SK-N-SH treated with all-trans-retinoic acid at 6 μM for 48 hours (cell line): Measurements from ENCODE around the gene SAPCD2.

ENCODE experiments used
- ATAC-seq: fragments of 200-7000 bp; cut with Tn5 transposase; 3 replicates; pipeline ENCODE4 v1.9.1; 2020; ENCODE audit warnings: mild to moderate bottlenecking, moderate library complexity
- ARNTL ChIP-seq: fragments of 450-650 bp; formaldehyde crosslinking; IDR thresholded peaks from 2 replicates; pipeline ENCODE4 v1.5.0; 2020; ENCODE audit warnings: low read depth, mild to moderate bottlenecking, moderate library complexity, borderline replicate concordance
- BACH2 ChIP-seq: fragments of 250-450 bp; sonication (Bioruptor Pico); IDR thresholded peaks from 2 replicates; pipeline ENCODE4 v1.9.0; 2021; ENCODE audit warnings: mild to moderate bottlenecking, borderline replicate concordance
- ESRRG ChIP-seq: fragments of 250-450 bp; sonication (Bioruptor Pico); IDR thresholded peaks from 2 replicates; pipeline ENCODE4 v1.6.1; 2021; ENCODE audit warnings: mild to moderate bottlenecking
- GLIS3 ChIP-seq: fragments of 250-450 bp; sonication (Bioruptor Pico); IDR thresholded peaks from 2 replicates; pipeline ENCODE4 v1.5.0; 2020; ENCODE audit warnings: mild to moderate bottlenecking, moderate library complexity
- ISL1 ChIP-seq: fragments of 250-450 bp; sonication (Bioruptor Pico); IDR thresholded peaks from 2 replicates; pipeline ENCODE4 v2.1.2; 2022; ENCODE audit warnings: mild to moderate bottlenecking, moderate library complexity
- OSR1 ChIP-seq: fragments of 250-450 bp; sonication (Bioruptor Pico); IDR thresholded peaks from 2 replicates; pipeline ENCODE4 v1.8.0; 2022; ENCODE audit warnings: moderate library complexity, mild to moderate bottlenecking, inconsistent platforms
- PPARA ChIP-seq: fragments of 250-450 bp; sonication (Bioruptor Pico); IDR thresholded peaks from 2 replicates; pipeline ENCODE4 v1.5.0; 2020; ENCODE audit warnings: mild to moderate bottlenecking, borderline replicate concordance
- RARB ChIP-seq: fragments of 250-450 bp; sonication (Bioruptor Pico); IDR thresholded peaks from 2 replicates; pipeline ENCODE4 v1.8.0; 2021; ENCODE audit warnings: mild to moderate bottlenecking, moderate library complexity
- SNAI2 ChIP-seq: fragments of 250-450 bp; sonication (Bioruptor Pico); IDR thresholded peaks from 2 replicates; pipeline ENCODE4 v1.5.0; 2020; ENCODE audit warnings: mild to moderate bottlenecking, moderate library complexity
- TCF4 ChIP-seq: fragments of 250-450 bp; sonication (Bioruptor Pico); IDR thresholded peaks from 2 replicates; pipeline ENCODE4 v1.8.0; 2021; ENCODE audit warnings: mild to moderate bottlenecking, moderate library complexity, borderline replicate concordance
- ZFP3 ChIP-seq: fragments of 250-450 bp; sonication (Bioruptor Pico); IDR thresholded peaks from 2 replicates; pipeline ENCODE4 v1.5.0; 2020; ENCODE audit warnings: mild to moderate bottlenecking, moderate library complexity
- ZFP30 ChIP-seq: fragments of 450-650 bp; formaldehyde crosslinking; IDR thresholded peaks from 2 replicates; pipeline ENCODE4 v1.5.0; 2022; ENCODE audit warnings: mild to moderate bottlenecking, moderate library complexity
- ZNF565 ChIP-seq: fragments of 450-650 bp; formaldehyde crosslinking; conservative IDR thresholded peaks from 2 replicates; pipeline ENCODE4 v1.5.0; 2020; ENCODE audit warnings: low read depth, mild to moderate bottlenecking, moderate library complexity
- ZNF70 ChIP-seq: fragments of 450-650 bp; formaldehyde crosslinking; IDR thresholded peaks from 2 replicates; pipeline ENCODE4 v1.5.0; 2020; ENCODE audit warnings: mild to moderate bottlenecking, moderate library complexity
- ZNF8 ChIP-seq: fragments of 450-650 bp; formaldehyde crosslinking; IDR thresholded peaks from 2 replicates; pipeline ENCODE4 v1.5.0; 2020; ENCODE audit warnings: mild to moderate bottlenecking, moderate library complexity
- TF ChIP-seq, protein P1 (sequence below): fragments of 250-450 bp; sonication (Bioruptor Pico); IDR thresholded peaks from 2 replicates; pipeline ENCODE4 v1.5.0; 2020; ENCODE audit warnings: mild to moderate bottlenecking, moderate library complexity
- TF ChIP-seq, protein P2 (sequence below): fragments of 250-450 bp; sonication (Bioruptor Pico); IDR thresholded peaks from 2 replicates; pipeline ENCODE4 v1.5.1; 2020; ENCODE audit warnings: low read depth, mild to moderate bottlenecking, moderate library complexity
- TF ChIP-seq, protein P3 (sequence below): fragments of 250-450 bp; sonication (Bioruptor Pico); IDR thresholded peaks from 2 replicates; pipeline ENCODE4 v1.8.0; 2020; ENCODE audit warnings: mild to moderate bottlenecking, moderate library complexity, borderline replicate concordance
- TF ChIP-seq, protein P4 (sequence below): fragments of 250-450 bp; sonication (Bioruptor Pico); IDR thresholded peaks from 2 replicates; pipeline ENCODE4 v1.8.0; 2021; ENCODE audit warnings: low read depth, mild to moderate bottlenecking, moderate library complexity, borderline replicate concordance

The SAPCD2 gene

DNA sequence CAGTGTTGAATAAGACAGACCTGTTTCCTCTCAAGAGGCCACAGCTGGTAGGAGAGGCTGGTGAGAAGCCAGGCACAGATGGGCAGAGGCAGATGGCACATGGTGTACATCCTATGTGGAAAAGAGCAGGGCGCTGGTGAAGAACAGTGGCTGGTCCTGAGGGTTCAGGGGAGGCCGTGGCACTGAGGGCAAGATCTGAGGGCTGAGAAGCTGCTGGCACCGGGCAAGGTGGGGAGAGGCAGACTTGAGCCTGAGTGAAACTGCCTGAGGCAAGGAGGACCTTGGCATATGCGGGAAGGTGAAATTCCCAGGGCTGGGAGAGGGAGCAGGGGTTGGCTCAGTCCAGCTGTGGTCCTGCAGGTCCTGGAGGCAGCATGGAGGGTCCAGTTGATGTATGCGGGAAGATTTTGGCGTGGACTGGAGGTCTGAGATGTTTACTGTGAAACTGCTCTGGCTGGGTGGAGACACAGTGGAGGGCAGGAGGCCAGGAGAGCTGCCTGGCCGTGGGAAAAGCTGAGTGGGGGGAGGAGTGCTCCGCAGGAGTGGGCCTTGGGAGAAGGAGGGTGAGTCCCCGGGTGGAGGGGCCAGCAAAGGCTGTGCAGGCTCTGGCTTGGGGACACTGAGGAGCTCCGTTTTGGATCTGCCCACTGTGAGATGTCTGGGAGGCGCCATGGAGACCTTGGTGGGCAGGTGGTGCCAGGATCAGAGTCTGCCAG, 19.0 kb upstream of the SAPCD2 start:
- no peak for TF ChIP-seq ZFP30
- no peak for TF ChIP-seq BACH2 (CRISPR knock-in tag)
- no peak for TF ChIP-seq RARB (CRISPR knock-in tag)
- TF ChIP-seq ZNF565 (CRISPR knock-in tag) = no peak
- TF ChIP-seq GLIS3 (CRISPR knock-in tag) = no peak
- TF ChIP-seq, protein P1, sequence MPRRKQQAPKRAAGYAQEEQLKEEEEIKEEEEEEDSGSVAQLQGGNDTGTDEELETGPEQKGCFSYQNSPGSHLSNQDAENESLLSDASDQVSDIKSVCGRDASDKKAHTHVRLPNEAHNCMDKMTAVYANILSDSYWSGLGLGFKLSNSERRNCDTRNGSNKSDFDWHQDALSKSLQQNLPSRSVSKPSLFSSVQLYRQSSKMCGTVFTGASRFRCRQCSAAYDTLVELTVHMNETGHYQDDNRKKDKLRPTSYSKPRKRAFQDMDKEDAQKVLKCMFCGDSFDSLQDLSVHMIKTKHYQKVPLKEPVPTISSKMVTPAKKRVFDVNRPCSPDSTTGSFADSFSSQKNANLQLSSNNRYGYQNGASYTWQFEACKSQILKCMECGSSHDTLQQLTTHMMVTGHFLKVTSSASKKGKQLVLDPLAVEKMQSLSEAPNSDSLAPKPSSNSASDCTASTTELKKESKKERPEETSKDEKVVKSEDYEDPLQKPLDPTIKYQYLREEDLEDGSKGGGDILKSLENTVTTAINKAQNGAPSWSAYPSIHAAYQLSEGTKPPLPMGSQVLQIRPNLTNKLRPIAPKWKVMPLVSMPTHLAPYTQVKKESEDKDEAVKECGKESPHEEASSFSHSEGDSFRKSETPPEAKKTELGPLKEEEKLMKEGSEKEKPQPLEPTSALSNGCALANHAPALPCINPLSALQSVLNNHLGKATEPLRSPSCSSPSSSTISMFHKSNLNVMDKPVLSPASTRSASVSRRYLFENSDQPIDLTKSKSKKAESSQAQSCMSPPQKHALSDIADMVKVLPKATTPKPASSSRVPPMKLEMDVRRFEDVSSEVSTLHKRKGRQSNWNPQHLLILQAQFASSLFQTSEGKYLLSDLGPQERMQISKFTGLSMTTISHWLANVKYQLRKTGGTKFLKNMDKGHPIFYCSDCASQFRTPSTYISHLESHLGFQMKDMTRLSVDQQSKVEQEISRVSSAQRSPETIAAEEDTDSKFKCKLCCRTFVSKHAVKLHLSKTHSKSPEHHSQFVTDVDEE (CRISPR knock-in tag) = no peak
- TF ChIP-seq OSR1 (CRISPR knock-in tag) = no peak
- TF ChIP-seq TCF4 (CRISPR knock-in tag) = no peak
- TF ChIP-seq ISL1 (CRISPR knock-in tag) = no peak
- TF ChIP-seq ZNF70 = no peak
- TF ChIP-seq, protein P2, sequence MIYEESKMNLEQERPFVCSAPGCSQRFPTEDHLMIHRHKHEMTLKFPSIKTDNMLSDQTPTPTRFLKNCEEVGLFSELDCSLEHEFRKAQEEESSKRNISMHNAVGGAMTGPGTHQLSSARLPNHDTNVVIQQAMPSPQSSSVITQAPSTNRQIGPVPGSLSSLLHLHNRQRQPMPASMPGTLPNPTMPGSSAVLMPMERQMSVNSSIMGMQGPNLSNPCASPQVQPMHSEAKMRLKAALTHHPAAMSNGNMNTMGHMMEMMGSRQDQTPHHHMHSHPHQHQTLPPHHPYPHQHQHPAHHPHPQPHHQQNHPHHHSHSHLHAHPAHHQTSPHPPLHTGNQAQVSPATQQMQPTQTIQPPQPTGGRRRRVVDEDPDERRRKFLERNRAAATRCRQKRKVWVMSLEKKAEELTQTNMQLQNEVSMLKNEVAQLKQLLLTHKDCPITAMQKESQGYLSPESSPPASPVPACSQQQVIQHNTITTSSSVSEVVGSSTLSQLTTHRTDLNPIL (CRISPR knock-in tag) = no peak
- TF ChIP-seq, protein P3, sequence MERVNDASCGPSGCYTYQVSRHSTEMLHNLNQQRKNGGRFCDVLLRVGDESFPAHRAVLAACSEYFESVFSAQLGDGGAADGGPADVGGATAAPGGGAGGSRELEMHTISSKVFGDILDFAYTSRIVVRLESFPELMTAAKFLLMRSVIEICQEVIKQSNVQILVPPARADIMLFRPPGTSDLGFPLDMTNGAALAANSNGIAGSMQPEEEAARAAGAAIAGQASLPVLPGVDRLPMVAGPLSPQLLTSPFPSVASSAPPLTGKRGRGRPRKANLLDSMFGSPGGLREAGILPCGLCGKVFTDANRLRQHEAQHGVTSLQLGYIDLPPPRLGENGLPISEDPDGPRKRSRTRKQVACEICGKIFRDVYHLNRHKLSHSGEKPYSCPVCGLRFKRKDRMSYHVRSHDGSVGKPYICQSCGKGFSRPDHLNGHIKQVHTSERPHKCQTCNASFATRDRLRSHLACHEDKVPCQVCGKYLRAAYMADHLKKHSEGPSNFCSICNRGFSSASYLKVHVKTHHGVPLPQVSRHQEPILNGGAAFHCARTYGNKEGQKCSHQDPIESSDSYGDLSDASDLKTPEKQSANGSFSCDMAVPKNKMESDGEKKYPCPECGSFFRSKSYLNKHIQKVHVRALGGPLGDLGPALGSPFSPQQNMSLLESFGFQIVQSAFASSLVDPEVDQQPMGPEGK (CRISPR knock-in tag) = no peak
- TF ChIP-seq, protein P4, sequence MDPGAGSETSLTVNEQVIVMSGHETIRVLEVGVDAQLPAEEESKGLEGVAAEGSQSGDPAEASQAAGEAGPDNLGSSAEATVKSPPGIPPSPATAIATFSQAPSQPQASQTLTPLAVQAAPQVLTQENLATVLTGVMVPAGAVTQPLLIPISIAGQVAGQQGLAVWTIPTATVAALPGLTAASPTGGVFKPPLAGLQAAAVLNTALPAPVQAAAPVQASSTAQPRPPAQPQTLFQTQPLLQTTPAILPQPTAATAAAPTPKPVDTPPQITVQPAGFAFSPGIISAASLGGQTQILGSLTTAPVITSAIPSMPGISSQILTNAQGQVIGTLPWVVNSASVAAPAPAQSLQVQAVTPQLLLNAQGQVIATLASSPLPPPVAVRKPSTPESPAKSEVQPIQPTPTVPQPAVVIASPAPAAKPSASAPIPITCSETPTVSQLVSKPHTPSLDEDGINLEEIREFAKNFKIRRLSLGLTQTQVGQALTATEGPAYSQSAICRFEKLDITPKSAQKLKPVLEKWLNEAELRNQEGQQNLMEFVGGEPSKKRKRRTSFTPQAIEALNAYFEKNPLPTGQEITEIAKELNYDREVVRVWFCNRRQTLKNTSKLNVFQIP (CRISPR knock-in tag) = no peak
- no peak for TF ChIP-seq PPARA (CRISPR knock-in tag)
- TF ChIP-seq ZNF8 (CRISPR knock-in tag) = no peak
- TF ChIP-seq ZFP3 = no peak
- no peak for ATAC-seq

DNA sequence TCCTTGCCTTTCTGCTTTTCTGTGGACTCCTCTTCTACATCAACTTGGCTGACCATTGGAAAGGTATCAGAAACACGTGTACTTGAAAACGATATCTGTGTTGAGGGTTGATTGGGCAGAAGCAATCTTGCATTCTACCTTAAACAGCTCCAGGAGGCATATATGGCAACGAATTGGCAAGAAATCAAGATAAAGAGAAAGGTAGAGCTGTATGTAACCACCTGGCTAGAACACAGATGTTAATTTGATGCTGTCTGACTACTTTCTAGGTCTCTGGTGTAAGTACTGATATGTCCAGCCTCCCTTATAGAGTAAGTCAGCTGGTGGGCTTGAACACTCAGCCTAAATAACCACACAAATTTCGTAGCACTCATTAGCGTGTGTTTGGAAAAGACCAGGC, 17.8 kb upstream of the SAPCD2 start:
- TF ChIP-seq, protein P4 (CRISPR knock-in tag) = no peak
- TF ChIP-seq ZFP3 (no peak), RARB (CRISPR knock-in tag) (no peak), SNAI2 (CRISPR knock-in tag) (no peak), TCF4 (CRISPR knock-in tag) (no peak), ESRRG (CRISPR knock-in tag) (no peak), OSR1 (CRISPR knock-in tag) (no peak), GLIS3 (CRISPR knock-in tag) (no peak), ARNTL (CRISPR knock-in tag) (no peak), ZNF70 (no peak)
- TF ChIP-seq, protein P2 (CRISPR knock-in tag) = no peak
- ATAC-seq = no peak
